ENCODE results near the gene FCN2. TPM values are rescaled to one million over a fixed set of nuclear protein-coding genes. Genes with fewer than 3 reads are reported as not detected.

Gene FCN2
- polyA plus RNA-seq, 2 of the 4 experiments (the other 2 are of a cell fraction), result not detected

- FAIRE-seq, result no peak
- TF ChIP-seq BHLHE40 (IDR thresholded peaks at IDR 0.05; ENCODE audit: low read depth, low read length), result no peak
- TF ChIP-seq RFX5 (IDR thresholded peaks at IDR 0.05), result no peak
- no peak for TF ChIP-seq TFCP2L1 (CRISPR knock-in tag; IDR thresholded peaks at IDR 0.05)
- no peak for TF ChIP-seq FOSL2 (IDR thresholded peaks at IDR 0.05)
- no peak for TF ChIP-seq FOSL2 (CRISPR knock-in tag; IDR thresholded peaks at IDR 0.05)
- TF ChIP-seq CHD4 (IDR thresholded peaks at IDR 0.05; ENCODE audit: borderline replicate concordance), result no peak
- TF ChIP-seq MAFK (IDR thresholded peaks at IDR 0.05; ENCODE audit: partially characterized antibody), result no peak
- TF ChIP-seq HEYL (CRISPR knock-in tag; IDR thresholded peaks at IDR 0.05), result no peak
- TF ChIP-seq HOXA7 (CRISPR knock-in tag; IDR thresholded peaks at IDR 0.05), result no peak
- TF ChIP-seq PHF8 (IDR thresholded peaks at IDR 0.05; ENCODE audit: borderline replicate concordance, low read depth), result no peak
- TF ChIP-seq, protein P1, sequence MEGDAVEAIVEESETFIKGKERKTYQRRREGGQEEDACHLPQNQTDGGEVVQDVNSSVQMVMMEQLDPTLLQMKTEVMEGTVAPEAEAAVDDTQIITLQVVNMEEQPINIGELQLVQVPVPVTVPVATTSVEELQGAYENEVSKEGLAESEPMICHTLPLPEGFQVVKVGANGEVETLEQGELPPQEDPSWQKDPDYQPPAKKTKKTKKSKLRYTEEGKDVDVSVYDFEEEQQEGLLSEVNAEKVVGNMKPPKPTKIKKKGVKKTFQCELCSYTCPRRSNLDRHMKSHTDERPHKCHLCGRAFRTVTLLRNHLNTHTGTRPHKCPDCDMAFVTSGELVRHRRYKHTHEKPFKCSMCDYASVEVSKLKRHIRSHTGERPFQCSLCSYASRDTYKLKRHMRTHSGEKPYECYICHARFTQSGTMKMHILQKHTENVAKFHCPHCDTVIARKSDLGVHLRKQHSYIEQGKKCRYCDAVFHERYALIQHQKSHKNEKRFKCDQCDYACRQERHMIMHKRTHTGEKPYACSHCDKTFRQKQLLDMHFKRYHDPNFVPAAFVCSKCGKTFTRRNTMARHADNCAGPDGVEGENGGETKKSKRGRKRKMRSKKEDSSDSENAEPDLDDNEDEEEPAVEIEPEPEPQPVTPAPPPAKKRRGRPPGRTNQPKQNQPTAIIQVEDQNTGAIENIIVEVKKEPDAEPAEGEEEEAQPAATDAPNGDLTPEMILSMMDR (IDR thresholded peaks at IDR 0.05), result no peak
- no peak for TF ChIP-seq KDM5A (IDR thresholded peaks at IDR 0.05)
- no peak for TF ChIP-seq ZNF302 (CRISPR knock-in tag; IDR thresholded peaks at IDR 0.05)
- TF ChIP-seq REST (IDR thresholded peaks at IDR 0.05), result no peak
- TF ChIP-seq SREBF2 (IDR thresholded peaks at IDR 0.05), result no peak
- no peak for TF ChIP-seq RAD21 (conservative IDR thresholded peaks at IDR 0.05 in 1 of 2, IDR thresholded peaks at IDR 0.05 in 1 of 2)
- TF ChIP-seq RARB (CRISPR knock-in tag; IDR thresholded peaks at IDR 0.05), result no peak
- TF ChIP-seq HES2 (IDR thresholded peaks at IDR 0.05), result no peak
- no peak overlapping the region for H3K4me2 ChIP-seq
- peaks cover 23% of the 10 kb centered on the region; the same call in 2 of the 3 replicates for H3K9me3 ChIP-seq
- no peak overlapping the region for H3K27ac ChIP-seq
- 60% methylated on average over 3 of the region's 3 CpGs for WGBS (ENCODE audit: missing lambda C conversion rate)
- CTCF ChIA-PET, result interaction anchor here (0.9 to 1.0 kb wide), 2 partner anchors 201 to 542 kb away, joined by 3 read pairs; no protein-coding TSS in a partner anchor
- POLR2A ChIA-PET, result interaction anchor here (0.6 kb wide), 1 partner anchor 11 kb away, joined by 3 read pairs; no protein-coding TSS in a partner anchor
- H3K4me1 ChIP-seq, result peaks cover 24% of the 10 kb centered on the region
- no peak overlapping the region for H3K4me3 ChIP-seq
- DNase-seq (ENCODE audit: low read depth in 1 of 2, low spot score in 1 of 2), result no peak
- no peak for ATAC-seq
Measured at GRCh38 chr9:134899168-134899567, 18.6 kb downstream of the FCN2 start.

DNA sequence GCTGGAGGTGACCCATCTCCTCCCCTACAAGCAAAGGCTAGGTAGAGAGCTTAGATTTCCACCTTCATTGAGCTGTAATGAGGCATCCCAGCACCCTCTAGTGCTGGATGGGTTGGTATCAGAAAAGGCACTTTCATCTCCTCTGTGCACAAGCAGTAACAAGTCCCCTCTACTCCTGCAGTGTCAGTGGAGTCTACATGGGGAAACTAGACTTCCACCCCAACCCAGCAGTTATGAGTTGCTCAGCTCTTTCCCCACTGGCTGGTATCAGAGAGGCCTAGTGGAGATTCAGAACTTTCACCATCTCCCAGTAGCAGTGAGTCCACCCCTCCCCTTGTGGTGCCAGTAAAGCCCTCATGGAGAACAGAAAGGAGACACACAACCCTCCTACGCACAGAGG is 19.2 kb downstream of the FCN2 start:
- DNase-seq (ENCODE audit: low read depth in 1 of 2, low spot score in 1 of 2) (no peak), ATAC-seq (no peak), FAIRE-seq (no peak)
- 18% methylated on average over 1 of the region's 1 CpG for WGBS (ENCODE audit: missing lambda C conversion rate)
- no peak overlapping the region for H3K27ac ChIP-seq
- H3K4me2 ChIP-seq, result no peak overlapping the region
- H3K9me3 ChIP-seq, result peaks cover 19% of the 10 kb centered on the region; the same call in 2 of the 3 replicates
- peaks cover 24% of the 10 kb centered on the region for H3K4me1 ChIP-seq
- TF ChIP-seq, protein P2, sequence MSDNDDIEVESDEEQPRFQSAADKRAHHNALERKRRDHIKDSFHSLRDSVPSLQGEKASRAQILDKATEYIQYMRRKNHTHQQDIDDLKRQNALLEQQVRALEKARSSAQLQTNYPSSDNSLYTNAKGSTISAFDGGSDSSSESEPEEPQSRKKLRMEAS (IDR thresholded peaks at IDR 0.05), result no peak
- TF ChIP-seq FOXS1 (CRISPR knock-in tag; IDR thresholded peaks at IDR 0.05) (no peak), RAD21 (conservative IDR thresholded peaks at IDR 0.05 in 1 of 2, IDR thresholded peaks at IDR 0.05 in 1 of 2) (0 out of 5 replicates have a peak, but pooled peaks of 1 of the 2 experiments have one; percentile 25)
- CTCF ChIA-PET, result interaction anchor here (0.9 to 1.2 kb wide), 5 partner anchors 16 to 541 kb away, joined by 3 to 4 read pairs (median 3); no protein-coding TSS in a partner anchor
- H3K4me3 ChIP-seq, result no peak overlapping the region
- POLR2A ChIA-PET, result no interaction called here

Measured in A549 (cell line).